GM20000 (cell line): ENCODE results near the gene GRB2.
A peak's percentile ranks its signal among the peaks of the same experiment; 100 is the strongest.

Experiments used
- DNase-seq: peaks from one replicate; pipeline ENCODE4 v3.0.0; 2012; ENCODE audit warnings: low spot score
- CTCF ChIP-seq: IDR thresholded peaks from 2 replicates; pipeline ENCODE4 v1.5.1; 2012; ENCODE audit warnings: mild to moderate bottlenecking, control low read depth; ENCODE audit errors: extremely low read depth, missing control alignments

Gene GRB2

GRCh38 chr17:75271233-75271954 lies 134.1 kb downstream of the GRB2 start:
- peak; percentile 91 for TF ChIP-seq CTCF
- DNase-seq, result peak; percentile 99

GRCh38 chr17:75270966-75271232 lies 134.6 kb downstream of the GRB2 start, which contains the start of gene MIF4GD:
TSS of gene MIF4GD (minus strand) at chr17:75271231. CDS start at chr17:75270195, 1,036 bp downstream.
- no peak for DNase-seq
- TF ChIP-seq CTCF, result no peak

GRCh38 chr17:75270218-75270965 lies 135.1 kb downstream of the GRB2 start:
- peak; percentile 88 for DNase-seq
- TF ChIP-seq CTCF, result peak; percentile 8

- no peak for TF ChIP-seq CTCF
- no peak for DNase-seq
Measured at GRCh38 chr17:75269844-75270217, 135.6 kb downstream of the GRB2 start.
